ENCODE results near the gene ITPR1.
"Not testable (repeated sequence)": the region's sequence is repeated elsewhere in the genome, so short reads cannot be mapped to it uniquely, and the experiment has no call there.

The ITPR1 gene

DNA sequence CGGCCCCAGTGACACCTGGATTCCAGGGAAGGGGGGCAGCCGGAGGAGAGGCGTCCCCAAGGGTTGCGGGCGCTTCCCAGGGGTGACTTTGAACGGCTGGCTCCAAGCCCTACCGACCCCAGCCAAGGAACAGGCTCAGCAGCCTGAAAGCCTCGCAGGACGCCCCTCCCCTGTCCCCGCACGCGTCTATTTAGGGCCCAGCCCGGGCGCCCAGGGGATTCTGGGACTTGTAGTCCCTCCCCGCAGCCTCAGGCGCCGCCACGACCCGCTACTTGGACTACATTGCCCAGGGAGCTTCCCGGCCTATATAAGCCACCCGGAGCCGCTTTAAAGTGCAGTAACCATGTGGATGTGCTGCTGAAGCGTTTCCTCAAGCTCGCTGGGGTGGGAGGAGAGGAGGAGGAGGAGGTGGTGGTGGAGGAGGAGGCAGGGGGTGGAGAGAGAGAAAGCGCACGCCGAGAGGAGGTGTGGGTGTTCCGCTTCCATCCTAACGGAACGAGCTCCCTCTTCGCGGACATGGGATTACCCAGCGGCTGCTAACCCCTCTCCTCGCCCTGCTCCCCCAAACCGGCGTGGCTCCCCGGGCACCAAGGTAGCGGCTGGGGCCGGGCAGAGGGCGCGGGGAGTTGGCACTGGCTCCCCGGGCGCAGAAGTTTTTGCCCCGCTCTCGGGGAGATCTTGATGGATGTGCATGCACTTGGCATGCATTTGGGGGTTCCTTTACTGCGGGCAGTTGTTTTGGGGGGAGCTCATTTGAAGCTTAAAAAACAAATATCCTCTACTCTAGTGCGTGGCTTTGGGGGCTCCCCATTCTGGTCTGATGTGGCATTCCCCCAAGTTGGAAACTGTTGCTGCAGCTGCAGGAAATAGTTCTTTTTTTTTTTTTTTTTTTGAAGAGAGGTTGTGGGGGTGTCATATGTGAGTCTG is at the start of gene ITPR1:
Gene ITPR1 (plus strand): TSS at position 335 of the 927 bp plus-strand sequence. CDS start 23,144 bp downstream, outside the sequence.
- peak within 1 kb of the TSS; percentile 91 for H3K27ac Mint-ChIP-seq
- no peaks in the 10 kb centered on the region for H3K27me3 Mint-ChIP-seq
- H3K9me3 Mint-ChIP-seq (ENCODE audit: low read depth) = no peaks in the 10 kb centered on the region
- H3K4me1 Mint-ChIP-seq (ENCODE audit: low read depth) = peaks cover 46% of the 10 kb centered on the region
- H3K4me3 Mint-ChIP-seq = peak within 1 kb of the TSS; percentile 97
- peaks cover 8% of the 10 kb centered on the region for H3K36me3 Mint-ChIP-seq

DNA sequence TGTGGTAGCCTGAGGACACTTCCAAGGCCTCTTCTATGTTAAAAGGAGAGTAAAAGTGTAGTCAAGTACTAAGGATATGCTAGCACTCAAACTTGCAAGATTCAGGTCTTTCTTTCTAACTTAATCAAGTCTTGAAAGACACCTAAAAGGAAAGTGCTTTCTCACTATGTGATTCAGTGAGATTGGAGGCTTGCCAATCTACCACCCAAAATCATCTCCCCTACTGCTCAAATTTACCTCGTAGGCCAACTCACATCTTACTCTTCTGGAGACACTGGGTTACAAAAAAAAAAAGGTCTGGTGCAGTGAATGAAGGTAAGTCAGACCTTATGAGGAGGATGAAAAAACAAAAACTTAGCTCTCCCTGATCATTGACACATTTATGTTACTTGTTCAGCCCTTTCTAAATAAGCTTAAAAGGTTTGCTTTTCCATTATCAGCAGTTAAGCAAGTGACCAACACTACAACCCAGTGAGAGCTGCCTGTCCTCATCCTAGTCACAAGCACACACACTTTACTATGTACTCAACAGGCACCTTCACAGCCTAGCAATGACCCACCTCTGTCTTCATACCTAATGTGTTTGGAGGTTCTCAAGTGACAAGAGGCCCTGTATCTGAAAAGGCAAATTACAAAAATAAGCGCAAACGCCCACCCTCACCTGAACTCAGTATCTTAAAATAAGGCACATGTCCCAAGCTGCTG is 45.7 kb upstream of the ITPR1 start:
- Mint-ChIP-seq H3K4me3 (no peak overlapping the region), H3K36me3 (peaks cover 12% of the 10 kb centered on the region), H3K9me3 (ENCODE audit: low read depth) (no peaks in the 10 kb centered on the region)

DNA sequence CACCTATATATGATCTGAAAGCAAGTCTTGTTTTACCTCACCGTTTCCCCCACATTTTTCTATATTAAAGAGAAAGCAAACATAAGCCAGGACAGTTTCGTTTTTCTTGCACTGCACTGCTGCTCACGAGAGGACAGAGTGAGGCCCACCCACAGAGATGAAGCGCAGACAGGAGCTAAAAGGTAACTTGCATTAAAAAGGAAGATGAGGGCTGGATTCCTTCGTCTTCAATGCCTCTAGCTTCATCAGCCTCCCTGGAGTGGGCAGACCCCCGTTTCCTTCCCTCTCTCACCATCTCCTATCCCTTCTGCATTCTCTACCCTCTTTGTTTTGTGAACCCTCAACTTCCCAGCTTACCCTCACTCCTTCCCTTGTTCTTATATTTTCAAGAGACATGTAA is 45.0 kb upstream of the ITPR1 start:
- H3K4me1 Mint-ChIP-seq (ENCODE audit: low read depth) = no peaks in the 10 kb centered on the region
- H3K27me3 Mint-ChIP-seq = no peaks in the 10 kb centered on the region
- H3K9me3 Mint-ChIP-seq (ENCODE audit: low read depth) = no peaks in the 10 kb centered on the region
- no peak overlapping the region for H3K27ac Mint-ChIP-seq
- H3K4me3 Mint-ChIP-seq = no peak overlapping the region
- H3K36me3 Mint-ChIP-seq = peaks cover 15% of the 10 kb centered on the region

More for the DNA sequence above, 45.7 kb upstream of the ITPR1 start:
- Mint-ChIP-seq H3K4me1 (ENCODE audit: low read depth) (no peaks in the 10 kb centered on the region), H3K27me3 (no peaks in the 10 kb centered on the region), H3K27ac (no peak overlapping the region)

DNA sequence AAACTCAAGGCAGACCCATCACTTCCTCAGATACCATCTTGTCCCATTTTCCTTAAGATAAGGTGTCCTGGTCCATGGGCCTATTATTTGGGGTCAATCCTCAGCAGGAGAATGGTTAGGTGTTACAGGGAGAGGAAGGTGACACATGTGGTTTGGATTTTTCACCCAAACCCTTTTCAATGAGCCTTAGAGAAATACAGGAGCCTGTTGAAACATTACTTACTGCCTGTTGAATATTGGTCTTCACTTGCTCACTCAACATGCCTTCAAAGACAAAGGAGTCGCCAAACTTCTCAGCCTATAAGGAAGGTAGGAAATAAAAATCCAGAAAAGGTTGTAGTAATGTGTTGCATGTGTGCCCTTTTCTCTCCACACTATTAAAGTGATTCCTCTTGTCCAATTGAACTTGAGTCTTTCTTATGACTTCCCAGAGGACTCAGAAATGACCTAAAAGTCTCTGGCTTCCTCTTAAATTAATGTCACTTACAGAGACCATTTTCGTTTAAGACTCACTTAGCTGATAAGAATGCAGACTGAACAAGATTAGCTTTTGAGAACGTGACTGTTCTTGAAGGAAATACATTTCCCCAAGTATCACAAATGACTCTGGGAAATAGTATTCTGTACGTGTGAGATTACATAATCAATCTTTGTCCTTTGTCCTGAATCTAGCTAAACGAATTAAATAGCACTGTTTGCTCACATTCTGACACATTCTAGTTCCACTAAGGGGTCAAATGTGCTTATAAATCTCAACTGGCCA is 43.9 kb upstream of the ITPR1 start:
- Mint-ChIP-seq H3K4me3 (no peak overlapping the region), H3K4me1 (ENCODE audit: low read depth) (no peaks in the 10 kb centered on the region), H3K27me3 (no peaks in the 10 kb centered on the region), H3K36me3 (peaks cover 15% of the 10 kb centered on the region), H3K27ac (no peak overlapping the region), H3K9me3 (ENCODE audit: low read depth) (no peaks in the 10 kb centered on the region)

DNA sequence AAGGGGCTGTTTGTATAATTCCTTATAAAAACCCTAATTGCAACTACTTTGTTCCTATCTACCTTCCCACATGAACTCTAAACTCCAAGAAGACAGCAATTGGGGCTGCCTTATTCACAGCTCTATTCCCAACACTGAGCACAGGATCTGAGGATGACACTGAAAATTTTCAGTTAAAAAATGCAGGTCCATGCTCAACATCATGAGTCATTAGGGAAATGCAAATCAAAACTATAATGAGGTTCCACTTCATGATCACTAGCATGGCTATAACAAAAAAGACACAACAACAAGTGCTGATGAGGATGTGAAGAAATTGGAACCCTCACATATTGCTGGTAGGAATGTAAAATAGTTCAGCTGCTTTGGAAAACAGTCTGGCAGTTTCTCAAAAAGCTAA is 39.0 kb upstream of the ITPR1 start:
- H3K4me3 Mint-ChIP-seq = no peak overlapping the region
- no peaks in the 10 kb centered on the region for H3K4me1 Mint-ChIP-seq (ENCODE audit: low read depth)
- peaks cover 6% of the 10 kb centered on the region for H3K36me3 Mint-ChIP-seq
- H3K27me3 Mint-ChIP-seq = no peaks in the 10 kb centered on the region
- no peak overlapping the region for H3K27ac Mint-ChIP-seq
- H3K9me3 Mint-ChIP-seq (ENCODE audit: low read depth) = no peaks in the 10 kb centered on the region

DNA sequence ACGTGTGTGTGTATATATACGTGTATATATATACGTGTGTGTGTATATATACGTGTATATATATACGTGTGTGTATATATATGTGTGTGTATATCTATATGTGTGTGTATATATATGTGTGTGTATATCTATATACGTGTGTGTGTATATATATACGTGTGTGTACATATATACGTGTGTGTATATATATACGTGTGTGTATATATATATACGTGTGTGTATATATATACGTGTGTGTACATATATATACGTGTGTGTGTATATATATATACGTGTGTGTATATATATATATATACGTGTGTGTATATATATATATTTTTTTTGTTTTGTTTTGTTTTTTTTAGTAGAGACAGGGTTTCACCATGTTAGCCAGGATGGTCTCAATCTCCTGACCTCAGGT is 36.4 kb upstream of the ITPR1 start:
- H3K4me3 Mint-ChIP-seq; H3K27me3 Mint-ChIP-seq; H3K9me3 Mint-ChIP-seq (ENCODE audit: low read depth); H3K36me3 Mint-ChIP-seq; H3K4me1 Mint-ChIP-seq (ENCODE audit: low read depth); H3K27ac Mint-ChIP-seq: not testable (repeated sequence)

GRCh38 chr3:4458961-4459360 is 34.2 kb upstream of the ITPR1 start:
- H3K4me3 Mint-ChIP-seq = no peak overlapping the region
- no peaks in the 10 kb centered on the region for H3K27me3 Mint-ChIP-seq
- H3K27ac Mint-ChIP-seq = no peak overlapping the region
- no peaks in the 10 kb centered on the region for H3K9me3 Mint-ChIP-seq (ENCODE audit: low read depth)
- H3K36me3 Mint-ChIP-seq = no peaks in the 10 kb centered on the region
- H3K4me1 Mint-ChIP-seq (ENCODE audit: low read depth) = peaks cover 5% of the 10 kb centered on the region

GRCh38 chr3:4460334-4460733 is 32.8 kb upstream of the ITPR1 start:
- H3K36me3 Mint-ChIP-seq = no peaks in the 10 kb centered on the region
- no peak overlapping the region for H3K27ac Mint-ChIP-seq
- H3K4me1 Mint-ChIP-seq (ENCODE audit: low read depth) = peaks cover 5% of the 10 kb centered on the region
- no peaks in the 10 kb centered on the region for H3K9me3 Mint-ChIP-seq (ENCODE audit: low read depth)
- H3K27me3 Mint-ChIP-seq = no peaks in the 10 kb centered on the region
- no peak overlapping the region for H3K4me3 Mint-ChIP-seq

GRCh38 chr3:4461468-4462090 is 31.6 kb upstream of the ITPR1 start:
- no peaks in the 10 kb centered on the region for H3K27me3 Mint-ChIP-seq
- H3K36me3 Mint-ChIP-seq = no peaks in the 10 kb centered on the region
- H3K27ac Mint-ChIP-seq = no peak overlapping the region
- H3K4me3 Mint-ChIP-seq = no peak overlapping the region
- peaks cover 10% of the 10 kb centered on the region for H3K4me1 Mint-ChIP-seq (ENCODE audit: low read depth)
- H3K9me3 Mint-ChIP-seq (ENCODE audit: low read depth) = no peaks in the 10 kb centered on the region

GRCh38 chr3:4462369-4463040 is 30.6 kb upstream of the ITPR1 start:
- H3K36me3 Mint-ChIP-seq = no peaks in the 10 kb centered on the region
- H3K27me3 Mint-ChIP-seq = no peaks in the 10 kb centered on the region
- H3K4me3 Mint-ChIP-seq = no peak overlapping the region
- peaks cover 15% of the 10 kb centered on the region for H3K4me1 Mint-ChIP-seq (ENCODE audit: low read depth)
- no peaks in the 10 kb centered on the region for H3K9me3 Mint-ChIP-seq (ENCODE audit: low read depth)
- H3K27ac Mint-ChIP-seq = no peak overlapping the region

GRCh38 chr3:4464576-4464975 is 28.6 kb upstream of the ITPR1 start:
- Mint-ChIP-seq H3K4me3 (no peak overlapping the region), H3K4me1 (ENCODE audit: low read depth) (peaks cover 16% of the 10 kb centered on the region), H3K27me3 (no peaks in the 10 kb centered on the region), H3K27ac (no peak overlapping the region), H3K9me3 (ENCODE audit: low read depth) (no peaks in the 10 kb centered on the region), H3K36me3 (no peaks in the 10 kb centered on the region)

DNA sequence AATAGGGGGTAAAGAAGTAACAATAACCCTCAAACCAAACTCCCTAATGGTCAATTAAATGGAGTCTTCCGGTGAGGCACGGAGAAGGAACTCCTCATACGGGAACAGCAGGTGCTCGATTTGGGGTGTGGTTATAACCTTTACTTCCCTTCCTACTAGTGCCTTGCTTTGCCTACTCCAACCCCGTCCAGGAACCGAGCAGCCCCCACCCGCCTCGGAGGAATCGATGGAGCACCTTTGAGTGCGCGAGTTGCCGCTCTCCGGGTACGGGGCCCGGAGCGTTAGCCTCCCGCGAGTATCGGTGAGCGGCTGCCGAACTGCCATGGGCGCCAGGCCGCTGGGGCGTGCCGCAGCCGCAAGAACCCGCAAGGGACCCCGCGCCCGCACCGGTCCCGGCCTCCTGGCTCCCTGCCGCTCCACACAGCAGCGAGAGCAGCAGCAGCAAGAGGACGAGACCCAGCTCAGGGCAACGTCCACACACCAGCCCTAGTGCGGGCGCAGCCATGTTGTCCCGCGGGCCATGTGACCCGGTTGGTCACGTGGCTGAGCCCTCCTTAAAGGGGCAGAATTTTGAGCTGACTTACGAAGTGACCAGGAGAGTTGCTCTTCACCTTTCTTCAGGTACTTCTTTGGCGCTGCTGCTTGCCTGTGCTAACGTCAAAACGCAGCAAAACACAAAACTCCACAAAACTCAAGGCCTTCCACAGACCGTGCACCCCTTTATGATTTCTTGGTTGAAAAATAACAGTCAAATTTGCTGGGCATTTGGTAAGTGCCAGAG is 26.2 kb upstream of the ITPR1 start, which contains the start of gene SUMF1:
Gene SUMF1 (minus strand): TSS at position 529 of the 781 bp plus-strand sequence. CDS start 24 bp downstream, at position 505.
- Mint-ChIP-seq H3K4me3 (peak within 1 kb of the TSS; percentile 93), H3K27ac (peak within 1 kb of the TSS; percentile 95), H3K27me3 (no peaks in the 10 kb centered on the region), H3K36me3 (no peaks in the 10 kb centered on the region), H3K4me1 (ENCODE audit: low read depth) (peaks cover 12% of the 10 kb centered on the region), H3K9me3 (ENCODE audit: low read depth) (no peaks in the 10 kb centered on the region)

DNA sequence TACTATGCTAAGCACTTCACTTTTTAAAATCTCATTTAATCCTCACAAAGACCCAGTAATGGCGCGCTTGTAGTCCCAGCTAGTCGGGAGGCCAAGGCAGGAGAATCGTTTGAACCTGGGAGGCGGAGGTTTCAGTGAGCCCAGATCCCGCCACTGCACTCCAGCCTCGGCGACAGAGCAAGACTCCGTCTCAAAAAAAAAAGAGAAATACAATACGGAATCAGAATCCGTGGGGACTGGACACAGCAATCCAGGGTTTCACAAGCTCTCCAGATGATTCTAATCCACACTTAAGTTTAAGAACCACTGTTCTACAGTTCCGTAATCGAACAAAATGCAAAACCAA is 25.7 kb upstream of the ITPR1 start:
- no peaks in the 10 kb centered on the region for H3K9me3 Mint-ChIP-seq (ENCODE audit: low read depth)
- H3K36me3 Mint-ChIP-seq = no peaks in the 10 kb centered on the region
- peaks cover 12% of the 10 kb centered on the region for H3K4me1 Mint-ChIP-seq (ENCODE audit: low read depth)
- peak overlapping the region; percentile 95 for H3K27ac Mint-ChIP-seq
- no peaks in the 10 kb centered on the region for H3K27me3 Mint-ChIP-seq
- peak overlapping the region; percentile 93 for H3K4me3 Mint-ChIP-seq
